DND-41 (cell line): ENCODE data around the gene TRIM63.

Source experiments
- ATAC-seq: fragments of 200-7000 bp; cut with Tn5 transposase; 3 replicates; pipeline ENCODE4 v1.9.1; 2021; ENCODE audit warnings: low read depth; ENCODE audit not compliant: insufficient read depth
- DNase-seq: peaks from one replicate; pipeline ENCODE4 v3.0.0-alpha.2; 2020
- H2AFZ ChIP-seq: 2 replicates; pipeline ENCODE4 v1.6.0; 2012; ENCODE audit warnings: low read depth, low read length
- H3K27ac ChIP-seq: 2 replicates; pipeline ENCODE4 v1.5.1; 2012; ENCODE audit warnings: low read length, inconsistent platforms
- H3K27me3 ChIP-seq: fragments of 200-600 bp; sonication (generic); 2 replicates; pipeline ENCODE4 v1.6.0; 2012; ENCODE audit warnings: low read length, mild to moderate bottlenecking, inconsistent platforms; ENCODE audit not compliant: insufficient read depth, poor library complexity
- H3K36me3 ChIP-seq: 2 replicates; pipeline ENCODE4 v1.5.1; 2012; ENCODE audit warnings: low read length, inconsistent platforms; ENCODE audit not compliant: insufficient read depth
- H3K4me1 ChIP-seq: 2 replicates; pipeline ENCODE4 v1.5.1; 2012; ENCODE audit warnings: mild to moderate bottlenecking, low read length; ENCODE audit not compliant: insufficient read depth
- H3K4me2 ChIP-seq: 2 replicates; pipeline ENCODE4 v1.6.0; 2012; ENCODE audit warnings: mild to moderate bottlenecking, moderate library complexity, low read length, inconsistent platforms; ENCODE audit not compliant: insufficient read depth
- H3K4me3 ChIP-seq, 2 experiments: fragments of 200-600 bp in 1 of 2; shearing (Covaris generic) in 1 of 2; 2 replicates each; pipeline ENCODE4 v1.5.1; 2012 to 2016; ENCODE audit warnings: inconsistent platforms in 2 of 2, low read length in 2 of 2, mild to moderate bottlenecking in 2 of 2, low read depth in 1 of 2, moderate library complexity in 1 of 2
- H3K79me2 ChIP-seq: 2 replicates; pipeline ENCODE4 v1.6.0; 2012; ENCODE audit warnings: low read length, inconsistent platforms; ENCODE audit not compliant: insufficient read depth
- H3K9ac ChIP-seq: 2 replicates; pipeline ENCODE4 v1.6.0; 2012; ENCODE audit warnings: low read depth, mild to moderate bottlenecking, inconsistent platforms, low read length, moderate library complexity
- H3K9me3 ChIP-seq: 2 replicates; pipeline ENCODE4 v1.5.1; 2012; ENCODE audit warnings: low read length, moderate library complexity, mild to moderate bottlenecking, inconsistent platforms; ENCODE audit not compliant: insufficient read depth, severe bottlenecking
- H4K20me1 ChIP-seq: 2 replicates; pipeline ENCODE4 v1.6.0; 2012; ENCODE audit warnings: low read length; ENCODE audit not compliant: insufficient read depth
- EZH2 ChIP-seq: IDR thresholded peaks from 3 replicates; pipeline ENCODE4 v1.6.1; 2012; ENCODE audit warnings: borderline replicate concordance, low read depth, mild to moderate bottlenecking, moderate library complexity, low read length, inconsistent platforms; ENCODE audit not compliant: severe bottlenecking
- TF ChIP-seq, protein P1 (sequence below): IDR thresholded peaks from 2 replicates; pipeline ENCODE4 v1.5.1; 2012; ENCODE audit warnings: borderline replicate concordance, low read length, moderate library complexity, mild to moderate bottlenecking; ENCODE audit not compliant: poor library complexity, severe bottlenecking; ENCODE audit errors: extremely low read depth

Gene TRIM63

GRCh38 chr1:26016953-26017545 lies 50.4 kb downstream of the TRIM63 start:
- ATAC-seq (peak; percentile 75), DNase-seq (peak; percentile 41)
- Histone ChIP-seq H2AFZ (no peak overlapping the region), H3K4me1 (no peaks in the 10 kb centered on the region), H3K36me3 (no peaks in the 10 kb centered on the region), H3K9me3 (no peaks in the 10 kb centered on the region), H3K27me3 (peaks cover 5% of the 10 kb centered on the region), H3K4me2 (no peak overlapping the region), H3K9ac (no peak overlapping the region), H4K20me1 (no peaks in the 10 kb centered on the region), H3K79me2 (no peaks in the 10 kb centered on the region), H3K4me3 (no peak overlapping the region), H3K27ac (no peak overlapping the region)
- TF ChIP-seq EZH2 = no peak
- TF ChIP-seq, protein P1, sequence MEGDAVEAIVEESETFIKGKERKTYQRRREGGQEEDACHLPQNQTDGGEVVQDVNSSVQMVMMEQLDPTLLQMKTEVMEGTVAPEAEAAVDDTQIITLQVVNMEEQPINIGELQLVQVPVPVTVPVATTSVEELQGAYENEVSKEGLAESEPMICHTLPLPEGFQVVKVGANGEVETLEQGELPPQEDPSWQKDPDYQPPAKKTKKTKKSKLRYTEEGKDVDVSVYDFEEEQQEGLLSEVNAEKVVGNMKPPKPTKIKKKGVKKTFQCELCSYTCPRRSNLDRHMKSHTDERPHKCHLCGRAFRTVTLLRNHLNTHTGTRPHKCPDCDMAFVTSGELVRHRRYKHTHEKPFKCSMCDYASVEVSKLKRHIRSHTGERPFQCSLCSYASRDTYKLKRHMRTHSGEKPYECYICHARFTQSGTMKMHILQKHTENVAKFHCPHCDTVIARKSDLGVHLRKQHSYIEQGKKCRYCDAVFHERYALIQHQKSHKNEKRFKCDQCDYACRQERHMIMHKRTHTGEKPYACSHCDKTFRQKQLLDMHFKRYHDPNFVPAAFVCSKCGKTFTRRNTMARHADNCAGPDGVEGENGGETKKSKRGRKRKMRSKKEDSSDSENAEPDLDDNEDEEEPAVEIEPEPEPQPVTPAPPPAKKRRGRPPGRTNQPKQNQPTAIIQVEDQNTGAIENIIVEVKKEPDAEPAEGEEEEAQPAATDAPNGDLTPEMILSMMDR = no peak

DNA sequence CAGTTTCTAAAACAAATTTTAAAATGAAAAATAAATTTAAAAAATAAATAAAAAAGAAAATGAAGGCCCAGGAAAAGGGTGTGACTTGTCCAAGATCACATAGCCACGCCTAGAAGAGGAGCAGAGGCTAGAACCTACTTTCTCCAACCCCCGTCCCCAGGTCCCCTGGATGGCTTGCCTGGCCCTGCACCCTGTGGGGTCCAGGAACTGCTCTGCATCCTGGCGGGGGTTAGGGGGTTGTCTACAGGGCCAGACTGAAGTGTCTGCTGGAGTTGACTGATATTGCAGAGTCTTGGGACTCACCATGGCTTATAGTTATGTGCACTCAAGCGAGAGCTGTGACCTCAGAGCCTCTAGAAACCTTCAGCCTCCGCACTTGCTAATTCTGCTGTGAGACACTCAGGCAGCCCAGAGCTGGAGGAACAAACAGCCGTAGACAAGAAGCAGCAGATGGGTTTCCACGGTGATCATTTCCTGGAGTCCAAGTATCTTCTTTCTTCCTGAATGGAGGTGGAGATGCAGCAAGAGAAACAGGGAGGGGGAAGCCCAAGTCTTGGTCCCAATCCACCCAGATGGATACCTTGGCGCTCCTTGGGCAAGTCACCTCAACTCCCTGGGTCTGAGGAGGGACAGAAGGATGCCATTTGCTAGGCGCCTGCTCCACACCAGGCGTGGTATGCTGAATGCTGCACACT lies 51.0 kb downstream of the TRIM63 start:
- Histone ChIP-seq H3K4me3 (no peak overlapping the region), H2AFZ (no peak overlapping the region), H3K27ac (no peak overlapping the region), H3K4me2 (no peak overlapping the region), H3K79me2 (no peaks in the 10 kb centered on the region), H4K20me1 (no peaks in the 10 kb centered on the region), H3K36me3 (no peaks in the 10 kb centered on the region), H3K4me1 (no peaks in the 10 kb centered on the region), H3K27me3 (peaks cover 4% of the 10 kb centered on the region), H3K9me3 (no peaks in the 10 kb centered on the region), H3K9ac (no peak overlapping the region)
- ATAC-seq (no peak), DNase-seq (no peak)
- no peak for TF ChIP-seq EZH2
- TF ChIP-seq, protein P1 = no peak

GRCh38 chr1:26015358-26015757 lies 52.1 kb downstream of the TRIM63 start:
- peaks cover 4% of the 10 kb centered on the region for H3K27me3 ChIP-seq
- H3K4me1 ChIP-seq = no peaks in the 10 kb centered on the region
- no peak for TF ChIP-seq EZH2
- TF ChIP-seq, protein P1 = no peak
- no peaks in the 10 kb centered on the region for H3K36me3 ChIP-seq
- H3K79me2 ChIP-seq = no peaks in the 10 kb centered on the region
- no peak overlapping the region for H3K4me3 ChIP-seq
- no peak overlapping the region for H3K4me2 ChIP-seq
- no peak for DNase-seq
- H3K9me3 ChIP-seq = no peaks in the 10 kb centered on the region
- H4K20me1 ChIP-seq = no peaks in the 10 kb centered on the region
- H2AFZ ChIP-seq = no peak overlapping the region
- H3K9ac ChIP-seq = no peak overlapping the region
- H3K27ac ChIP-seq = no peak overlapping the region
- ATAC-seq = no peak
